B cell (primary cell): ENCODE measurements around the gene CD276. TPM values are rescaled to one million over a fixed set of nuclear protein-coding genes. Genes with fewer than 3 reads are reported as not detected.

Experiments used
- ATAC-seq: fragments of 200-7000 bp; cut with Tn5 transposase; one replicate; pipeline ENCODE4 v1.10.0; 2021; ENCODE audit warnings: low read depth, mild to moderate bottlenecking, moderate number of reproducible peaks, moderate library complexity
- CTCF ChIA-PET: fragments of 350-600 bp; sonication (Branson Sonifier 250); formaldehyde crosslinking; loops from one replicate; lab custom pipeline; 2021; ENCODE audit warnings: antibody characterized with exemption, inconsistent platforms; lab: Charles Lee
- POLR2A ChIA-PET: fragments of 350-600 bp; sonication (Branson Sonifier 250); formaldehyde crosslinking; loops from one replicate; lab custom pipeline; 2021; ENCODE audit warnings: antibody characterized with exemption; lab: Charles Lee
- DNase-seq: peaks from one replicate; pipeline ENCODE4 v3.0.0; 2013
- H2AFZ ChIP-seq: 2 replicates; pipeline ENCODE4 v1.6.1; 2012; ENCODE audit warnings: mild to moderate bottlenecking, low read depth, low read length; ENCODE audit not compliant: insufficient read depth, poor library complexity, severe bottlenecking
- H3K27ac ChIP-seq, 2 donors: 1 replicate in 1 of 2; 2 replicates in 1 of 2; pipeline ENCODE4 v1.5.1; 2012 to 2013; ENCODE audit warnings: low read length in 2 of 2, mild to moderate bottlenecking in 2 of 2, moderate library complexity in 1 of 2
- H3K27me3 ChIP-seq, 4 experiments: fragments of 200-600 bp in 1 of 4; sonication (generic) in 1 of 4; replicated peaks in 1 of 4; 1 replicate in 2 of 4; 2 replicates in 2 of 4; pipeline versions ENCODE4 v1.6.1 to v1.7.0; 2013 to 2016; ENCODE audit warnings: low read length in 3 of 4, mild to moderate bottlenecking in 2 of 4, mixed read lengths in 1 of 4, moderate library complexity in 1 of 4; ENCODE audit not compliant: insufficient read depth in 4 of 4, control insufficient read depth in 3 of 4; ENCODE audit errors: control extremely low read depth in 1 of 4
- H3K36me3 ChIP-seq, 2 experiments: replicated peaks in 1 of 2; 1 replicate in 1 of 2; 2 replicates in 1 of 2; pipeline versions ENCODE4 v1.6.1 to v1.7.1; 2013; ENCODE audit warnings: low read length in 1 of 2; ENCODE audit not compliant: insufficient read depth in 2 of 2, control insufficient read depth in 1 of 2; ENCODE audit errors: control extremely low read depth in 1 of 2, extremely low read depth in 1 of 2
- H3K4me1 ChIP-seq, 2 donors: fragments of 200-600 bp in 1 of 2; sonication (generic) in 1 of 2; 1 replicate in 1 of 2; 2 replicates in 1 of 2; pipeline versions ENCODE4 v1.5.1 to v1.6.1; 2013 to 2017; ENCODE audit warnings: low read length in 2 of 2; ENCODE audit not compliant: control insufficient read depth in 2 of 2, insufficient read depth in 2 of 2
- H3K4me2 ChIP-seq: replicated peaks from 2 replicates; pipeline ENCODE3; 2012; ENCODE audit warnings: mild to moderate bottlenecking, low read depth, low read length; ENCODE audit not compliant: poor library complexity, severe bottlenecking
- H3K4me3 ChIP-seq, 5 experiments: fragments of 200-600 bp in 1 of 5; sonication (generic) in 1 of 5; 1 replicate in 3 of 5; 2 replicates in 2 of 5; pipeline versions ENCODE4 v1.5.1 to v1.7.0; 2011 to 2016; ENCODE audit warnings: low read length in 4 of 5, mild to moderate bottlenecking in 4 of 5, low read depth in 2 of 5, control low read depth in 1 of 5, moderate library complexity in 1 of 5; ENCODE audit not compliant: insufficient read depth in 1 of 5; ENCODE audit errors: control extremely low read depth in 1 of 5, extremely low read depth in 1 of 5
- H3K79me2 ChIP-seq: fragments of 200-600 bp; sonication (generic); one replicate; pipeline ENCODE4 v1.6.0; 2016; ENCODE audit warnings: low read length; ENCODE audit not compliant: control insufficient read depth, insufficient read depth
- H3K9ac ChIP-seq: fragments of 200-600 bp; sonication (generic); 2 replicates; pipeline ENCODE4 v1.6.1; 2017; ENCODE audit warnings: mild to moderate bottlenecking, low read length, moderate library complexity
- H3K9me3 ChIP-seq, 3 donors: one replicate each; pipeline versions ENCODE4 v1.6.1 to v1.7.1; 2013; ENCODE audit warnings: low read length in 2 of 3; ENCODE audit not compliant: control insufficient read depth in 2 of 3, insufficient read depth in 1 of 3; ENCODE audit errors: control extremely low read depth in 1 of 3
- H4K20me1 ChIP-seq: 2 replicates; pipeline ENCODE4 v1.6.0; 2012; ENCODE audit warnings: mild to moderate bottlenecking, low read length; ENCODE audit not compliant: insufficient read depth, control insufficient read depth, poor library complexity, severe bottlenecking
- H3K27ac Mint-ChIP-seq: one replicate; pipeline ENCODE4 v1.8.0; 2021; ENCODE audit warnings: mixed read lengths
- H3K27me3 Mint-ChIP-seq: one replicate; pipeline ENCODE4 v1.8.0; 2021; ENCODE audit warnings: mixed read lengths
- H3K4me1 Mint-ChIP-seq: one replicate; pipeline ENCODE4 v1.8.0; 2021; ENCODE audit warnings: mixed read lengths
- H3K4me3 Mint-ChIP-seq: one replicate; pipeline ENCODE4 v1.8.0; 2021; ENCODE audit warnings: mixed read lengths
- H3K9me3 Mint-ChIP-seq: one replicate; pipeline ENCODE4 v1.8.0; 2022; ENCODE audit warnings: mixed read lengths; ENCODE audit not compliant: insufficient read depth
- CTCF ChIP-seq: fragments of 200-600 bp; IDR thresholded peaks from one replicate; pipeline ENCODE4 v1.8.0; 2022; ENCODE audit warnings: antibody characterized with exemption, mild to moderate bottlenecking
- EZH2 ChIP-seq: IDR thresholded peaks from 2 replicates; pipeline ENCODE4 v1.6.1; 2012; ENCODE audit warnings: borderline replicate concordance, low read depth, mild to moderate bottlenecking, moderate library complexity, low read length; ENCODE audit not compliant: insufficient read depth, poor library complexity, severe bottlenecking
- WGBS: methylation state at CpG from one replicate; pipeline ENCODE4 v1.1.5; 2013; ENCODE audit warnings: missing lambda C conversion rate; ENCODE audit not compliant: insufficient coverage; 5-methylcytosine and 5-hydroxymethylcytosine counted together
- intact Hi-C: fragments of 100-400 bp; cut with micrococcal nuclease; formaldehyde crosslinking; loops from one replicate; pipeline ENCODE4 v1.10.0; 2022
- polyA plus RNA-seq: library from polyadenylated mRNA; depleted of rRNA; stranded (reverse); fragments of >200 nt; gene quantifications from 2 replicates; pipeline ENCODE4 v1.2.3, GENCODE V29; 2012
- total RNA-seq, 2 donors: library from RNA; stranded (reverse); fragments of 120-200 nt in 1 of 2; gene quantifications; 1 replicate in 1 of 2; 2 replicates in 1 of 2; pipeline versions ENCODE4 v1.2.3 to v1.2.4, GENCODE V29; 2013 to 2022

The CD276 gene
- total and polyA plus RNA-seq, 2 donors (not counting 1 experiment from before 2014, with no cell fraction given): not detected

- Histone ChIP-seq H3K9me3 (no peaks in the 10 kb centered on the region), H3K4me1 (no peaks in the 10 kb centered on the region), H3K4me3 (no peak overlapping the region), H2AFZ (no peak overlapping the region), H3K79me2 (no peaks in the 10 kb centered on the region), H3K36me3 (no peaks in the 10 kb centered on the region), H4K20me1 (no peaks in the 10 kb centered on the region), H3K27me3 (no peaks in the 10 kb centered on the region), H3K9ac (no peak overlapping the region), H3K4me2 (no peak overlapping the region), H3K27ac (no peak overlapping the region)
- no peak for DNase-seq
- Mint-ChIP-seq H3K4me3 (no peak overlapping the region), H3K27me3 (peaks cover 12% of the 10 kb centered on the region), H3K27ac (no peak overlapping the region), H3K4me1 (no peaks in the 10 kb centered on the region), H3K9me3 (no peaks in the 10 kb centered on the region)
- no peak for TF ChIP-seq CTCF
- no peak for TF ChIP-seq EZH2
- ChIA-PET CTCF (no interaction called here), POLR2A (no interaction called here)
- WGBS: no CpG with 5 or more reads among the region's 4 CpGs
- ATAC-seq: no peak
- intact Hi-C loops: no loop called here
Measured at GRCh38 chr15:73711526-73711925, 27.3 kb downstream of the CD276 start.

DNA sequence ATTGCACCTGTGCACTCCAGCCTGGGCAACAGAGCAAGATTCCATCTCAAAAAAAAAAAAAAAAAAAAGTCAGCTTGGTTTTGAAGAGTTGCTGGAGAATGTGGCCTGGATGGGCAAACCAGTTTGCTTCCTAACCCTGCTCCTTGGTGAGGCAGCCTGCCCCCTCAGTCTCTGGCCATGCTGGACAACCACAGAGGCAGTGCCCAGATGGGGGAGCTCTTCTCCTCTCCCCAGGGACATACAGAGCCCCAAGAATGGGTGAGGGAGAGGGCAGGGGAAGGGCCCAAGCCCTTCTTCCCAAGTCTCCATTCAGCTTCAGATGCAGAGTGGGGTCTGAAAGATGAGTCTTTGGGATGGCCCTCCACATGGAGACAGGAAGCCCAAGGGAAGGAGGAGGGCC lies 27.9 kb downstream of the CD276 start:
- Mint-ChIP-seq H3K4me1 (no peaks in the 10 kb centered on the region), H3K27me3 (peaks cover 10% of the 10 kb centered on the region), H3K27ac (no peak overlapping the region), H3K4me3 (no peak overlapping the region), H3K9me3 (no peaks in the 10 kb centered on the region)
- no peak for DNase-seq
- H3K36me3 ChIP-seq: no peaks in the 10 kb centered on the region
- ChIA-PET CTCF (no interaction called here), POLR2A (no interaction called here)
- no peak for ATAC-seq
- no peaks in the 10 kb centered on the region for H3K27me3 ChIP-seq
- intact Hi-C loops: no loop called here
- no peaks in the 10 kb centered on the region for H3K9me3 ChIP-seq
- no peak for TF ChIP-seq CTCF
- TF ChIP-seq EZH2: no peak
- H3K79me2 ChIP-seq: no peaks in the 10 kb centered on the region
- H3K4me1 ChIP-seq: no peaks in the 10 kb centered on the region
- H3K27ac ChIP-seq: no peak overlapping the region
- no peak overlapping the region for H3K4me3 ChIP-seq
- H3K4me2 ChIP-seq: no peak overlapping the region
- H3K9ac ChIP-seq: no peak overlapping the region
- no peaks in the 10 kb centered on the region for H4K20me1 ChIP-seq
- no peak overlapping the region for H2AFZ ChIP-seq
